GM06990 (cell line): ENCODE measurements around the gene C6orf58.
A peak's percentile ranks its signal among the peaks of the same experiment; 100 is the strongest.

ENCODE experiments used
- DNase-seq: peaks from one replicate; pipeline ENCODE4 v3.0.0-alpha.2; 2011; ENCODE audit not compliant: insufficient read length; ENCODE audit errors: extremely low read depth
- H3K27me3 ChIP-seq: replicated peaks from 2 replicates; pipeline ENCODE4 v1.6.0; 2011; ENCODE audit warnings: low read length; ENCODE audit not compliant: control insufficient read depth, insufficient read depth
- H3K36me3 ChIP-seq: 2 replicates; pipeline ENCODE4 v1.5.1; 2011; ENCODE audit warnings: low read length; ENCODE audit not compliant: control insufficient read depth, insufficient read depth
- H3K4me3 ChIP-seq: replicated peaks from 2 replicates; pipeline ENCODE4 v1.5.1; 2011; ENCODE audit warnings: low read depth, mild to moderate bottlenecking, control low read depth, low read length
- CTCF ChIP-seq: IDR thresholded peaks from 2 replicates; pipeline ENCODE4 v1.5.1; 2011; ENCODE audit warnings: low read length, control low read depth, mild to moderate bottlenecking, inconsistent platforms; ENCODE audit not compliant: insufficient read depth, poor library complexity, severe bottlenecking

Gene C6orf58

GRCh38 chr6:127566651-127567050, 10.3 kb upstream of the C6orf58 start:
- TF ChIP-seq CTCF, result no peak
- H3K27me3 ChIP-seq, result no peaks in the 10 kb centered on the region
- DNase-seq, result no peak
- no peaks in the 10 kb centered on the region for H3K36me3 ChIP-seq
- no peak overlapping the region for H3K4me3 ChIP-seq

GRCh38 chr6:127567476-127567875, 9.5 kb upstream of the C6orf58 start:
- H3K27me3 ChIP-seq, result no peaks in the 10 kb centered on the region
- no peak for DNase-seq
- no peak overlapping the region for H3K4me3 ChIP-seq
- TF ChIP-seq CTCF, result no peak
- no peaks in the 10 kb centered on the region for H3K36me3 ChIP-seq

- no peak for TF ChIP-seq CTCF
- no peaks in the 10 kb centered on the region for H3K36me3 ChIP-seq
- no peak overlapping the region for H3K4me3 ChIP-seq
- H3K27me3 ChIP-seq, result no peaks in the 10 kb centered on the region
- peak; percentile 30 for DNase-seq
Measured at GRCh38 chr6:127570739-127571389, 6.1 kb upstream of the C6orf58 start.

- DNase-seq, result no peak
- H3K36me3 ChIP-seq, result no peaks in the 10 kb centered on the region
- H3K27me3 ChIP-seq, result no peaks in the 10 kb centered on the region
- no peak for TF ChIP-seq CTCF
- H3K4me3 ChIP-seq, result no peak overlapping the region
Measured at GRCh38 chr6:127578900-127579299, 1.9 kb downstream of the C6orf58 start.

GRCh38 chr6:127581576-127581975, 4.6 kb downstream of the C6orf58 start:
- Histone ChIP-seq H3K36me3 (no peaks in the 10 kb centered on the region), H3K4me3 (no peak overlapping the region), H3K27me3 (no peaks in the 10 kb centered on the region)
- no peak for DNase-seq
- TF ChIP-seq CTCF, result no peak
